ENCODE data around the gene NT5DC4. TPM values are rescaled to one million over a fixed set of nuclear protein-coding genes. Genes with fewer than 3 reads are reported as not detected.

Gene NT5DC4
- polyA plus RNA-seq, 2 of the 4 experiments (the other 2 are of a cell fraction): not detected

DNA sequence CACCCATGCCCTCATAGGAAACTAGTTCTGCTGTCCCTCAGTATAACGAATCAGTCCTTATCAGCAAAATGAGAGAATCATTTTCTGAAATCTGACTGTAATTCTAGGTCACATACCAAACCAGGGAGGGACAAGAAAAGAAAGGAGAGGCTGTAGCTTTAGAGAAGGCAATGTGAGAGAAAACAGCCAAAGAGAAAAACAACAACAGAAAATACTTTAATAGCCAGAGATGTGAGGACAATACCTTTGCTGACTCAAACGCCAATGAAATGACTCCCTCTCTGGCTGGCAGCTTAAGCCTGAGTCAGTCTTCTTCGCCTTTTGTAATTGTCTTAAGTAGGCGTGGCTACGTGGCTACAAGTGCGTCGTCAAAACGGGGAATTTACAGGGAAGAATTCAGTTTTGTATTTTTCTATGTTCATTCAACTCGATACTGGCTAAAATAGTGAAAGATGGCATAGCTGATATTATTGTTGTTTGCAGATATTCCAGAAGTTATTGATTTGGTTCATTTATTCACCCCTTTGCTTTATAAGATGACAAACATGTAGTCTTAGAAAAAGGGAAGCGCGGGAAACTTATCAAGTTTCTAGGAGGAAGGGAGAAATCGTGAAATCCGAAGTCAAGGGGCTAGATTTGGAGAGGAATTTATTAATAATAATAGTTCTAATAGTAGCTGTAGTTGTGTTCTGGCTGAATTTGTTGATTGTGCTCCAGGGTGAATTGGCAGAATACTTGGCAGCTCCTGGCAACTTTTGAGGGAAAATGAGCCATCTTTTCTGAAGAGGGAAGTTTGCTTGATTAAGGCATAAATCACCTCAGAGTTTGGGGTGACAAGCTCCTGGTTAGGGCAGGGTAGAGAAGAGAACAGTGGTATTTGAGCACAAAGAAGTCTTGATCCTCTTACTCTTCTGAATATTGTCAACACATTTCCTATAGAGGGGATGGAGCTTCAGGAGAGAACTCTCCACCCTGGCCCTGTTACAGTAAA is 63.7 kb downstream of the NT5DC4 start, which contains the start of gene IL1A:
TSS of gene IL1A (minus strand) at position 295 of the 991 bp plus-strand sequence. CDS start 723 bp downstream, outside the sequence.
- WGBS (ENCODE audit: missing lambda C conversion rate): 20% methylated on average over 13 of the region's 13 CpGs
- H3K4me3 ChIP-seq: no peak within 1 kb of the TSS
- H3K4me2 ChIP-seq: peak within 1 kb of the TSS; percentile 39
- DNase-seq (ENCODE audit: low read depth in 1 of 2, low spot score in 1 of 2): peak; percentile 51 to 69
- 0 out of 3 replicates have a peak, but pooled peaks cover 7% of the 10 kb centered on the region for H3K4me1 ChIP-seq
- FAIRE-seq: peak; percentile 63
- H3K27ac ChIP-seq: peak within 1 kb of the TSS in 1 of 2 experiments; percentile 29; a peak in 1 of 6 replicates
- ATAC-seq: peak; percentile 89 to 91
- CTCF ChIA-PET: interaction anchor here (1.2 to 1.6 kb wide), 3 partner anchors 12 to 158 kb away, joined by 3 read pairs; no protein-coding TSS in a partner anchor
- H3K9me3 ChIP-seq: no peaks in the 10 kb centered on the region
- POLR2A ChIA-PET: no interaction called here
- TF ChIP-seq MYC (IDR thresholded peaks at IDR 0.05; ENCODE audit: borderline replicate concordance, low read length): no peak
- TF ChIP-seq ZSCAN20 (CRISPR knock-in tag; IDR thresholded peaks at IDR 0.05): no peak
- TF ChIP-seq JUN (IDR thresholded peaks at IDR 0.05): no peak
- peak; percentile 41 for TF ChIP-seq MAFK (IDR thresholded peaks at IDR 0.05; ENCODE audit: partially characterized antibody)
- TF ChIP-seq FOSL2 (IDR thresholded peaks at IDR 0.05): no peak
- TF ChIP-seq FOSL2 (CRISPR knock-in tag; IDR thresholded peaks at IDR 0.05): 0 out of 2 replicates have a peak, but pooled peaks have one; percentile 17

DNA sequence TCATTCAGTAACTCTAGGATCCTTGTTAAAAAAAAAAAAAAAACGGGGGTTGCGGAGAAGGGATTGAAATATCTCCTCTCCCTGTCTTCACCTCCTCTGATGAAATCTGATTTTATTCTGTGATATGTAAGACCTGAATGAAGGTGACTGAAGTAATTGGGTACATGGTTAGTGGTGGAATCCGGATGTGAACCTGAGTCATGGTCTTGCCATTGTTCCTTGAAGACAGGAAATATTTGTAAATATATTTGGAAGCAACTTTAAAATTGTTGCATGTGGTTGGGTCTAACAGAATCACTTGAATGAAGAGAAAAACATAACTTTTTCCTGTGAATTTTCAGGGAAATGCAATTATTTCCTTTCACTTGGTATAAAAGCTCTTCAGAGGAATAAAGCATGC is 66.5 kb downstream of the NT5DC4 start:
- ChIA-PET POLR2A (no interaction called here), CTCF (interaction anchor here (0.9 to 2.2 kb wide), 2 partner anchors 38 to 98 kb away, joined by 3 to 4 read pairs; no protein-coding TSS in a partner anchor)
- no peak for TF ChIP-seq FOXS1 (CRISPR knock-in tag; IDR thresholded peaks at IDR 0.05)
- TF ChIP-seq MAFK (IDR thresholded peaks at IDR 0.05; ENCODE audit: partially characterized antibody): no peak
- no peak for FAIRE-seq
- DNase-seq (ENCODE audit: low read depth in 1 of 2, low spot score in 1 of 2): no peak
- WGBS (ENCODE audit: missing lambda C conversion rate): 81% methylated on average over 3 of the region's 3 CpGs
- H3K4me3 ChIP-seq: no peak overlapping the region
- H3K9me3 ChIP-seq: 0 out of 3 replicates have a peak, but pooled peaks cover 4% of the 10 kb centered on the region
- H3K4me2 ChIP-seq: no peak overlapping the region
- H3K4me1 ChIP-seq: peaks cover 13% of the 10 kb centered on the region; the same call in 1 of the 3 replicates
- no peak for ATAC-seq
- no peak overlapping the region for H3K27ac ChIP-seq

DNA sequence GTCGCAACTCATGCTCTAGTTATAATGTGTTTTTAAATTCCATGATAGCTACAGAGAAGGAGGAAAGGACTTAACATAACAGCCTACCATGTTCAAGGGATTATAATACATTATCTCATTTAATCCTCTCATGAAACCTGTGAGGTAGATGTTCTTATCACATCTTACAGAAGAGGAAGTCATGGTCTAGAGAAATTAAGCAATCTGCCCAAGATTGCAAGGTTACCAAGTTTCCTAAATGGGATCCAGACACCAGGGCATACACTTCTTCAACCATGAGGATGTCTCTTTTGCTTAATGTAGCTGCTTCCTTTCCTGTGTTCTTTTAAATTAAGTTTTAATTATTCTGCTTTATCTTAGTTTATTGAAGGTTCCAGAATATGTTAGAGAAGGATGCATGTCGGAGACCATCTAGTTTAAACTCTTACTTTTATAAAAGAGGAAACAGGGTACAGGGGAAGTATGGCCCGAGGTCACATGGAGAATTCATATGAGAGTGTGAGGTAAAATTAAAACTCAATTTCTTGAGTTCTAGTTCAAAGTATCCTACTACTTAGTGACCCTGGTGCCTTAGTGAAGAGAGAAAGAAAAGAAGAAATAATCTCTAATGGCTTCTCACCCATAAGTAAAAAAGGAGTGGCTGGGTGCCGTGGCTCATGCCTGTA is 67.0 kb downstream of the NT5DC4 start:
- Histone ChIP-seq H3K4me1 (peaks cover 15% of the 10 kb centered on the region; the same call in 1 of the 3 replicates), H3K4me2 (no peak overlapping the region), H3K4me3 (no peak overlapping the region), H3K27ac (no peak overlapping the region), H3K9me3 (peaks cover 10% of the 10 kb centered on the region; the same call in 1 of the 3 replicates)
- ChIA-PET POLR2A (no interaction called here), CTCF (interaction anchor here (0.9 to 2.2 kb wide), 4 partner anchors 38 to 131 kb away, joined by 3 to 4 read pairs (median 4); no protein-coding TSS in a partner anchor)
- TF ChIP-seq, protein P1, sequence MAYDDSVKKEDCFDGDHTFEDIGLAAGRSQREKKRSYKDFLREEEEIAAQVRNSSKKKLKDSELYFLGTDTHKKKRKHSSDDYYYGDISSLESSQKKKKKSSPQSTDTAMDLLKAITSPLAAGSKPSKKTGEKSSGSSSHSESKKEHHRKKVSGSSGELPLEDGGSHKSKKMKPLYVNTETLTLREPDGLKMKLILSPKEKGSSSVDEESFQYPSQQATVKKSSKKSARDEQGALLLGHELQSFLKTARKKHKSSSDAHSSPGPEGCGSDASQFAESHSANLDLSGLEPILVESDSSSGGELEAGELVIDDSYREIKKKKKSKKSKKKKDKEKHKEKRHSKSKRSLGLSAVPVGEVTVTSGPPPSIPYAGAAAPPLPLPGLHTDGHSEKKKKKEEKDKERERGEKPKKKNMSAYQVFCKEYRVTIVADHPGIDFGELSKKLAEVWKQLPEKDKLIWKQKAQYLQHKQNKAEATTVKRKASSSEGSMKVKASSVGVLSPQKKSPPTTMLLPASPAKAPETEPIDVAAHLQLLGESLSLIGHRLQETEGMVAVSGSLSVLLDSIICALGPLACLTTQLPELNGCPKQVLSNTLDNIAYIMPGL (CRISPR knock-in tag; IDR thresholded peaks at IDR 0.05; ENCODE audit: borderline replicate concordance): no peak
- FAIRE-seq (no peak), DNase-seq (ENCODE audit: low read depth in 1 of 2, low spot score in 1 of 2) (no peak), ATAC-seq (no peak)
- WGBS (ENCODE audit: missing lambda C conversion rate): 88% methylated on average over 4 of the region's 4 CpGs

DNA sequence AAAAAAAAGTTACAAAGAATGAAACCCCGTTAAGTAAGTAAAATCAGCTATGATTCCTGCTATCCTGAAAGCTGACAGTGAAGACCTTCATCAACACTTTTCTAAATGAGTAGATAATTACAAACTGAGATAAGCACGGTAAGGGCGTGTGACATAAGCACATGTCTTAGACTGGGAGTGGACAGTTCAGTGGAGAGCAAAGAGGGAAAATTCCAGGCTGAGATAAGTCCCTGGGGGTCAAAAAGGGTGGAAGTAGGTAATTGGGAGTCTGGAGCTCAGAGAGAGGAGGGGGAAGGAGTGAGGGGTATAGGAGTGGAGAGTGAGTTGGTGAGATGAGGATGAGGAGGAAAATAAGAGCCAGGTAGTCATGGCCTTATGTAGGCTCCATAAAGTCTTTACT is 67.8 kb downstream of the NT5DC4 start:
- CTCF ChIA-PET: interaction anchor here (1.0 to 2.2 kb wide), 4 partner anchors 39 to 153 kb away, joined by 3 to 5 read pairs (median 4); no protein-coding TSS in a partner anchor
- H3K9me3 ChIP-seq: peaks cover 10% of the 10 kb centered on the region; the same call in 1 of the 3 replicates
- WGBS (ENCODE audit: missing lambda C conversion rate): 88% methylated on average over 3 of the region's 3 CpGs

More for the DNA sequence above, 67.8 kb downstream of the NT5DC4 start:
- Histone ChIP-seq H3K4me1 (peaks cover 21% of the 10 kb centered on the region), H3K4me3 (no peak overlapping the region), H3K4me2 (no peak overlapping the region), H3K27ac (no peak overlapping the region)
- DNase-seq (ENCODE audit: low read depth in 1 of 2, low spot score in 1 of 2) (no peak), FAIRE-seq (no peak), ATAC-seq (no peak)
- POLR2A ChIA-PET: no interaction called here
- TF ChIP-seq KDM5A (IDR thresholded peaks at IDR 0.05) (no peak), TP53 (CRISPR knock-in tag; IDR thresholded peaks at IDR 0.05) (no peak), CBX8 (IDR thresholded peaks at IDR 0.05) (no peak), FOXS1 (CRISPR knock-in tag; IDR thresholded peaks at IDR 0.05) (no peak), CBX2 (IDR thresholded peaks at IDR 0.05; ENCODE audit: borderline replicate concordance, low read depth) (no peak)
- TF ChIP-seq, protein P1 (CRISPR knock-in tag; IDR thresholded peaks at IDR 0.05; ENCODE audit: borderline replicate concordance): no peak
